ENCODE results near the gene NALCN. TPM values are rescaled to one million over a fixed set of nuclear protein-coding genes. Genes with fewer than 3 reads are reported as not detected.

Gene NALCN
- total RNA-seq, 3 donors from 2014 or later, result 0.80 to 12.1 (median 1.6) TPM

- H3K9me3 ChIP-seq, result no peaks in the 10 kb centered on the region
- intact Hi-C loops (cut with DNase I; ENCODE audit: low total_unique reads), result no loop called here
- no peaks in the 10 kb centered on the region for H3K36me3 ChIP-seq
- no peak for DNase-seq (ENCODE audit: low spot score in 2 of 2)
- H3K4me3 ChIP-seq, result no peak overlapping the region
- no peak overlapping the region for H3K27ac ChIP-seq
- no peaks in the 10 kb centered on the region for H3K4me1 ChIP-seq
- TF ChIP-seq POLR2AphosphoS5 (IDR thresholded peaks at IDR 0.05) (no peak), POLR2A (IDR thresholded peaks at IDR 0.05) (no peak)
- TF ChIP-seq, protein P1, sequence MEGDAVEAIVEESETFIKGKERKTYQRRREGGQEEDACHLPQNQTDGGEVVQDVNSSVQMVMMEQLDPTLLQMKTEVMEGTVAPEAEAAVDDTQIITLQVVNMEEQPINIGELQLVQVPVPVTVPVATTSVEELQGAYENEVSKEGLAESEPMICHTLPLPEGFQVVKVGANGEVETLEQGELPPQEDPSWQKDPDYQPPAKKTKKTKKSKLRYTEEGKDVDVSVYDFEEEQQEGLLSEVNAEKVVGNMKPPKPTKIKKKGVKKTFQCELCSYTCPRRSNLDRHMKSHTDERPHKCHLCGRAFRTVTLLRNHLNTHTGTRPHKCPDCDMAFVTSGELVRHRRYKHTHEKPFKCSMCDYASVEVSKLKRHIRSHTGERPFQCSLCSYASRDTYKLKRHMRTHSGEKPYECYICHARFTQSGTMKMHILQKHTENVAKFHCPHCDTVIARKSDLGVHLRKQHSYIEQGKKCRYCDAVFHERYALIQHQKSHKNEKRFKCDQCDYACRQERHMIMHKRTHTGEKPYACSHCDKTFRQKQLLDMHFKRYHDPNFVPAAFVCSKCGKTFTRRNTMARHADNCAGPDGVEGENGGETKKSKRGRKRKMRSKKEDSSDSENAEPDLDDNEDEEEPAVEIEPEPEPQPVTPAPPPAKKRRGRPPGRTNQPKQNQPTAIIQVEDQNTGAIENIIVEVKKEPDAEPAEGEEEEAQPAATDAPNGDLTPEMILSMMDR (IDR thresholded peaks at IDR 0.05), result no peak
- no peaks in the 10 kb centered on the region for H3K27me3 ChIP-seq
Observed at GRCh38 chr13:101082441-101082840, 333.9 kb downstream of the NALCN start.

- TF ChIP-seq, protein P1 (IDR thresholded peaks at IDR 0.05), result no peak
- no peak for TF ChIP-seq POLR2A (IDR thresholded peaks at IDR 0.05)
- no peak for TF ChIP-seq POLR2AphosphoS5 (IDR thresholded peaks at IDR 0.05)
- H3K27me3 ChIP-seq, result no peaks in the 10 kb centered on the region
- no peaks in the 10 kb centered on the region for H3K4me1 ChIP-seq
- H3K36me3 ChIP-seq, result no peaks in the 10 kb centered on the region
- H3K9me3 ChIP-seq, result no peaks in the 10 kb centered on the region
- no peak overlapping the region for H3K27ac ChIP-seq
- no peak overlapping the region for H3K4me3 ChIP-seq
- DNase-seq (ENCODE audit: low spot score in 2 of 2), result no peak
- intact Hi-C loops (cut with DNase I; ENCODE audit: low total_unique reads), result no loop called here
Observed at GRCh38 chr13:101080616-101081015, 335.7 kb downstream of the NALCN start.

- no peaks in the 10 kb centered on the region for H3K4me1 ChIP-seq
- no peaks in the 10 kb centered on the region for H3K9me3 ChIP-seq
- intact Hi-C loops (cut with DNase I; ENCODE audit: low total_unique reads), result no loop called here
- TF ChIP-seq POLR2A (IDR thresholded peaks at IDR 0.05), result no peak
- TF ChIP-seq POLR2AphosphoS5 (IDR thresholded peaks at IDR 0.05), result no peak
- TF ChIP-seq, protein P1 (IDR thresholded peaks at IDR 0.05), result no peak
- H3K27ac ChIP-seq, result no peak overlapping the region
- H3K36me3 ChIP-seq, result no peaks in the 10 kb centered on the region
- no peak overlapping the region for H3K4me3 ChIP-seq
- no peaks in the 10 kb centered on the region for H3K27me3 ChIP-seq
- no peak for DNase-seq (ENCODE audit: low spot score in 2 of 2)
Observed at GRCh38 chr13:101065329-101065728, 351.0 kb downstream of the NALCN start.

GRCh38 chr13:101059793-101060192, 356.5 kb downstream of the NALCN start:
- Histone ChIP-seq H3K27me3 (no peaks in the 10 kb centered on the region), H3K27ac (no peak overlapping the region), H3K36me3 (no peaks in the 10 kb centered on the region), H3K4me3 (no peak overlapping the region), H3K9me3 (no peaks in the 10 kb centered on the region), H3K4me1 (no peaks in the 10 kb centered on the region)
- TF ChIP-seq, protein P1 (IDR thresholded peaks at IDR 0.05), result no peak
- no peak for TF ChIP-seq POLR2A (IDR thresholded peaks at IDR 0.05)
- TF ChIP-seq POLR2AphosphoS5 (IDR thresholded peaks at IDR 0.05), result no peak
- no peak for DNase-seq (ENCODE audit: low spot score in 2 of 2)
- intact Hi-C loops (cut with DNase I; ENCODE audit: low total_unique reads), result no loop called here

- no peak overlapping the region for H3K27ac ChIP-seq
- H3K4me3 ChIP-seq, result no peak overlapping the region
- H3K36me3 ChIP-seq, result no peaks in the 10 kb centered on the region
- DNase-seq (ENCODE audit: low spot score in 2 of 2), result no peak
- H3K4me1 ChIP-seq, result no peaks in the 10 kb centered on the region
- TF ChIP-seq, protein P1 (IDR thresholded peaks at IDR 0.05), result no peak
- TF ChIP-seq POLR2A (IDR thresholded peaks at IDR 0.05) (no peak), POLR2AphosphoS5 (IDR thresholded peaks at IDR 0.05) (no peak)
- H3K9me3 ChIP-seq, result no peaks in the 10 kb centered on the region
- intact Hi-C loops (cut with DNase I; ENCODE audit: low total_unique reads), result no loop called here
- no peaks in the 10 kb centered on the region for H3K27me3 ChIP-seq
Observed at GRCh38 chr13:101058841-101059240, 357.5 kb downstream of the NALCN start.
